Epithelial cell of esophagus (primary cell): ENCODE measurements around the gene TPCN1.

Experiments used
- DNase-seq: peaks from one replicate; pipeline ENCODE4 v3.0.0; 2010; ENCODE audit warnings: low read depth
- H3K4me3 ChIP-seq: 2 replicates; pipeline ENCODE4 v1.5.1; 2011; ENCODE audit warnings: mild to moderate bottlenecking, low read length, control low read depth
- CTCF ChIP-seq: IDR thresholded peaks from 2 replicates; pipeline ENCODE4 v1.5.1; 2011; ENCODE audit warnings: low read depth, mild to moderate bottlenecking, low read length, control low read depth, inconsistent platforms; ENCODE audit not compliant: insufficient read depth; ENCODE audit errors: missing control alignments

Gene TPCN1

GRCh38 chr12:113246478-113247122 lies 25.3 kb downstream of the TPCN1 start:
- H3K4me3 ChIP-seq: no peak overlapping the region
- no peak for TF ChIP-seq CTCF
- peak; percentile 51 for DNase-seq

GRCh38 chr12:113247123-113248050 lies 26.1 kb downstream of the TPCN1 start:
- no peak overlapping the region for H3K4me3 ChIP-seq
- DNase-seq: peak; percentile 70
- no peak for TF ChIP-seq CTCF

- TF ChIP-seq CTCF: no peak
- no peak for DNase-seq
- no peak overlapping the region for H3K4me3 ChIP-seq
These were observed 27.0 kb downstream of the TPCN1 start for GRCh38 chr12:113248051-113248825.

GRCh38 chr12:113248842-113249435 lies 27.7 kb downstream of the TPCN1 start:
- no peak overlapping the region for H3K4me3 ChIP-seq
- DNase-seq: no peak
- TF ChIP-seq CTCF: no peak

- no peak for TF ChIP-seq CTCF
- H3K4me3 ChIP-seq: no peak overlapping the region
- DNase-seq: no peak
These were observed 28.3 kb downstream of the TPCN1 start for GRCh38 chr12:113249546-113249945.

GRCh38 chr12:113250045-113250444 lies 28.8 kb downstream of the TPCN1 start:
- no peak overlapping the region for H3K4me3 ChIP-seq
- TF ChIP-seq CTCF: no peak
- DNase-seq: no peak
